DND-41 (cell line): ENCODE measurements around the gene ERCC1.

Source experiments
- EZH2 ChIP-seq: IDR thresholded peaks from 3 replicates; pipeline ENCODE4 v1.6.1; 2012; ENCODE audit warnings: borderline replicate concordance, low read depth, mild to moderate bottlenecking, moderate library complexity, low read length, inconsistent platforms; ENCODE audit not compliant: severe bottlenecking
- TF ChIP-seq, protein P1 (sequence below): IDR thresholded peaks from 2 replicates; pipeline ENCODE4 v1.5.1; 2012; ENCODE audit warnings: borderline replicate concordance, low read length, moderate library complexity, mild to moderate bottlenecking; ENCODE audit not compliant: poor library complexity, severe bottlenecking; ENCODE audit errors: extremely low read depth

DNA sequence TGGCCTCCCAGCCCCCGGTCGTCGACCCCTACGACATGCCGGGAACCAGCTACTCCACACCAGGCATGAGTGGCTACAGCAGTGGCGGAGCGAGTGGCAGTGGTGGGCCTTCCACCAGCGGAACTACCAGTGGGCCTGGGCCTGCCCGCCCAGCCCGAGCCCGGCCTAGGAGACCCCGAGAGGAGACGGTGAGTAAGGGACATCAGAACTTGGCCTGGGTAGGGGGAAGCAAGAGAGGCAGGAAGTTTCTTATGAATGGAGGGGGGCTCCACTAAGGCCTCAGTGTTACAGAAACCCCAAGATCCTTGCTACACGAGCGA, 47.0 kb upstream of the ERCC1 start:
- TF ChIP-seq, protein P1, sequence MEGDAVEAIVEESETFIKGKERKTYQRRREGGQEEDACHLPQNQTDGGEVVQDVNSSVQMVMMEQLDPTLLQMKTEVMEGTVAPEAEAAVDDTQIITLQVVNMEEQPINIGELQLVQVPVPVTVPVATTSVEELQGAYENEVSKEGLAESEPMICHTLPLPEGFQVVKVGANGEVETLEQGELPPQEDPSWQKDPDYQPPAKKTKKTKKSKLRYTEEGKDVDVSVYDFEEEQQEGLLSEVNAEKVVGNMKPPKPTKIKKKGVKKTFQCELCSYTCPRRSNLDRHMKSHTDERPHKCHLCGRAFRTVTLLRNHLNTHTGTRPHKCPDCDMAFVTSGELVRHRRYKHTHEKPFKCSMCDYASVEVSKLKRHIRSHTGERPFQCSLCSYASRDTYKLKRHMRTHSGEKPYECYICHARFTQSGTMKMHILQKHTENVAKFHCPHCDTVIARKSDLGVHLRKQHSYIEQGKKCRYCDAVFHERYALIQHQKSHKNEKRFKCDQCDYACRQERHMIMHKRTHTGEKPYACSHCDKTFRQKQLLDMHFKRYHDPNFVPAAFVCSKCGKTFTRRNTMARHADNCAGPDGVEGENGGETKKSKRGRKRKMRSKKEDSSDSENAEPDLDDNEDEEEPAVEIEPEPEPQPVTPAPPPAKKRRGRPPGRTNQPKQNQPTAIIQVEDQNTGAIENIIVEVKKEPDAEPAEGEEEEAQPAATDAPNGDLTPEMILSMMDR = no peak
- TF ChIP-seq EZH2 = no peak
